Peyer's patch (tissue), 4 donors: ENCODE data around the gene NTN1.

Experiments used
- CTCF ChIP-seq, 6 experiments: fragments of 450-650 bp in 4 of 6; fragments of 200-600 bp in 2 of 6; sonication (generic) in 1 of 6; IDR thresholded peaks; one replicate each; pipeline ENCODE4 v1.5.1; 2017 to 2019; ENCODE audit warnings: antibody characterized with exemption in 6 of 6, mild to moderate bottlenecking in 3 of 6, moderate library complexity in 1 of 6
- POLR2A ChIP-seq, 2 donors: fragments of 450-650 bp; IDR thresholded peaks; one replicate each; pipeline ENCODE4 v1.5.1; 2017; ENCODE audit warnings: antibody characterized with exemption in 2 of 2, mild to moderate bottlenecking in 2 of 2, moderate library complexity in 2 of 2

- TF ChIP-seq POLR2A (IDR thresholded peaks at IDR 0.05) (no peak), CTCF (IDR thresholded peaks at IDR 0.05) (no peak)
These were observed 16.4 kb downstream of the NTN1 start for GRCh38 chr17:9037736-9038135.
